Lung microvascular endothelial cell (primary cell): ENCODE measurements around the gene ZNF814. TPM values are rescaled to one million over a fixed set of nuclear protein-coding genes. Genes with fewer than 3 reads are reported as not detected.
"Not testable (repeated sequence)": the region's sequence is repeated elsewhere in the genome, so short reads cannot be mapped to it uniquely, and the experiment has no call there.

Source experiments
- DNase-seq, 2 donors: peaks; one replicate each; pipeline versions ENCODE4 v3.0.0 to v3.0.0-alpha.2; 2010; ENCODE audit warnings: low read depth in 2 of 2
- total RNA-seq: library from RNA; depleted of rRNA; stranded (reverse); fragments of >200 nt; gene quantifications from 2 replicates; pipeline ENCODE4 v1.2.1, GENCODE V29; 2014

Gene ZNF814
- total RNA-seq, 1 donor from 2014 or later = 5.6 TPM

GRCh38 chr19:57862351-57862750, 26.5 kb downstream of the ZNF814 start:
- DNase-seq = not testable (repeated sequence)

- DNase-seq = not testable (repeated sequence)
Measured at GRCh38 chr19:57854117-57854516, 34.7 kb downstream of the ZNF814 start.

GRCh38 chr19:57851812-57852603, 36.8 kb downstream of the ZNF814 start:
- not testable (repeated sequence) for DNase-seq

- peak; percentile 5 to 78 for DNase-seq
Measured at GRCh38 chr19:57850553-57851017, 38.3 kb downstream of the ZNF814 start.

GRCh38 chr19:57849666-57850473, 39.0 kb downstream of the ZNF814 start, which contains the start of gene ZNF587:
Gene ZNF587 (plus strand): TSS chr19:57849859. CDS start chr19:57850039, 180 bp downstream.
- DNase-seq = peak; percentile 84 to 90

- DNase-seq = not testable (repeated sequence)
Measured at GRCh38 chr19:57849162-57849665, 39.6 kb downstream of the ZNF814 start.

GRCh38 chr19:57847164-57847563, 41.7 kb downstream of the ZNF814 start:
- DNase-seq = peak; percentile 21 to 55

GRCh38 chr19:57841122-57841763, 47.6 kb downstream of the ZNF814 start:
- no peak for DNase-seq

- DNase-seq = not testable (repeated sequence)
Measured at GRCh38 chr19:57838622-57839191, 50.1 kb downstream of the ZNF814 start.

- DNase-seq = not testable (repeated sequence)
Measured at GRCh38 chr19:57836991-57837390, 51.8 kb downstream of the ZNF814 start.

- DNase-seq = peak; percentile 70 to 71
Measured at GRCh38 chr19:57830071-57830602, 58.7 kb downstream of the ZNF814 start, which contains the start of gene ZNF587B. Gene ZNF587B (plus strand): TSS chr19:57830299. CDS start chr19:57830529, 230 bp downstream.

GRCh38 chr19:57829316-57829715, 59.5 kb downstream of the ZNF814 start:
- DNase-seq = no peak

GRCh38 chr19:57825511-57825910, 63.3 kb downstream of the ZNF814 start:
- no peak for DNase-seq

GRCh38 chr19:57823608-57824007, 65.2 kb downstream of the ZNF814 start:
- not testable (repeated sequence) for DNase-seq

- not testable (repeated sequence) for DNase-seq
Measured at GRCh38 chr19:57823155-57823554, 65.7 kb downstream of the ZNF814 start.

- DNase-seq = not testable (repeated sequence)
Measured at GRCh38 chr19:57821501-57821900, 67.3 kb downstream of the ZNF814 start.

- not testable (repeated sequence) for DNase-seq
Measured at GRCh38 chr19:57821095-57821494, 67.7 kb downstream of the ZNF814 start.

GRCh38 chr19:57820599-57820998, 68.2 kb downstream of the ZNF814 start:
- DNase-seq = no peak

GRCh38 chr19:57819475-57820148, 69.2 kb downstream of the ZNF814 start:
- DNase-seq = peak; percentile 74 to 87

- DNase-seq = no peak
Measured at GRCh38 chr19:57818378-57818777, 70.5 kb downstream of the ZNF814 start.
